CD14-positive monocyte (primary cell): ENCODE measurements around the gene ATG9B. TPM values are rescaled to one million over a fixed set of nuclear protein-coding genes. Genes with fewer than 3 reads are reported as not detected.

ENCODE experiments used
- DNase-seq, 3 donors: peaks; one replicate each; pipeline ENCODE4 v3.0.0-alpha.2; 2011 to 2022
- H2AFZ ChIP-seq: 2 replicates; pipeline ENCODE4 v1.6.0; 2012; ENCODE audit warnings: mild to moderate bottlenecking, low read depth, low read length, inconsistent platforms; ENCODE audit not compliant: insufficient read depth, poor library complexity, severe bottlenecking
- H3K27ac ChIP-seq, 2 donors: 1 replicate in 1 of 2; 2 replicates in 1 of 2; pipeline ENCODE4 v1.5.1; 2012 to 2013; ENCODE audit warnings: low read length in 2 of 2, control low read depth in 1 of 2, inconsistent platforms in 1 of 2, low read depth in 1 of 2, mild to moderate bottlenecking in 1 of 2
- H3K27me3 ChIP-seq, 2 donors: one replicate each; pipeline versions ENCODE4 v1.6.0 to v1.6.1; 2011 to 2013; ENCODE audit warnings: low read length in 2 of 2; ENCODE audit not compliant: control insufficient read depth in 2 of 2, insufficient read depth in 2 of 2
- H3K36me3 ChIP-seq, 2 donors: replicated peaks in 1 of 2; 1 replicate in 1 of 2; 2 replicates in 1 of 2; pipeline versions ENCODE4 v1.5.1 to v1.6.1; 2012 to 2013; ENCODE audit warnings: low read length in 2 of 2, control low read depth in 1 of 2, inconsistent platforms in 1 of 2, mild to moderate bottlenecking in 1 of 2; ENCODE audit not compliant: insufficient read depth in 2 of 2, control insufficient read depth in 1 of 2
- H3K4me1 ChIP-seq, 2 donors: 1 replicate in 1 of 2; 2 replicates in 1 of 2; pipeline versions ENCODE4 v1.5.1 to v1.6.1; 2012 to 2013; ENCODE audit warnings: low read length in 2 of 2, control low read depth in 1 of 2, inconsistent platforms in 1 of 2, mild to moderate bottlenecking in 1 of 2, moderate library complexity in 1 of 2; ENCODE audit not compliant: insufficient read depth in 2 of 2, control insufficient read depth in 1 of 2
- H3K4me2 ChIP-seq: replicated peaks from 2 replicates; pipeline ENCODE3; 2012; ENCODE audit warnings: low read length, moderate library complexity, mild to moderate bottlenecking; ENCODE audit not compliant: poor library complexity, severe bottlenecking; ENCODE audit errors: extremely low read depth
- H3K4me3 ChIP-seq, 3 experiments: fragments of 200-600 bp in 1 of 3; sonication (generic) in 1 of 3; replicated peaks in 1 of 3; 1 replicate in 2 of 3; 2 replicates in 1 of 3; pipeline ENCODE4 v1.5.1; 2011 to 2013; ENCODE audit warnings: low read length in 3 of 3, mild to moderate bottlenecking in 3 of 3, control low read depth in 2 of 3, low read depth in 2 of 3, inconsistent platforms in 1 of 3, moderate library complexity in 1 of 3
- H3K79me2 ChIP-seq: 2 replicates; pipeline ENCODE4 v1.6.0; 2012; ENCODE audit warnings: mild to moderate bottlenecking, control low read depth, inconsistent platforms, low read length, moderate library complexity; ENCODE audit not compliant: insufficient read depth
- H3K9ac ChIP-seq: 2 replicates; pipeline ENCODE4 v1.6.0; 2017; ENCODE audit warnings: low read length, mild to moderate bottlenecking; ENCODE audit not compliant: insufficient read depth, poor library complexity, severe bottlenecking
- H3K9me3 ChIP-seq, 2 donors: replicated peaks in 1 of 2; 1 replicate in 1 of 2; 2 replicates in 1 of 2; pipeline versions ENCODE4 v1.5.1 to v1.6.1; 2012 to 2013; ENCODE audit warnings: low read length in 2 of 2, control low read depth in 1 of 2; ENCODE audit not compliant: control insufficient read depth in 1 of 2, insufficient read depth in 1 of 2
- H4K20me1 ChIP-seq: 2 replicates; pipeline ENCODE4 v1.6.0; 2012; ENCODE audit warnings: mild to moderate bottlenecking, low read length, control low read depth, moderate library complexity; ENCODE audit not compliant: insufficient read depth
- H3K27ac Mint-ChIP-seq, 7 donors: one replicate each; pipeline ENCODE4 v1.8.0; 2020; ENCODE audit warnings: mild to moderate bottlenecking in 7 of 7, mixed read lengths in 7 of 7, moderate library complexity in 6 of 7, inconsistent platforms in 2 of 7
- H3K27me3 Mint-ChIP-seq, 3 donors: one replicate each; pipeline ENCODE4 v1.8.0; 2021 to 2022; ENCODE audit warnings: low read depth in 3 of 3, mild to moderate bottlenecking in 3 of 3, mixed read lengths in 3 of 3, moderate library complexity in 3 of 3, inconsistent platforms in 1 of 3
- H3K36me3 Mint-ChIP-seq, 2 donors: one replicate each; pipeline ENCODE4 v1.8.0; 2020; ENCODE audit warnings: mixed read lengths in 2 of 2, inconsistent platforms in 1 of 2, mild to moderate bottlenecking in 1 of 2
- H3K4me1 Mint-ChIP-seq: one replicate; pipeline ENCODE4 v1.8.0; 2020; ENCODE audit warnings: mild to moderate bottlenecking, mixed read lengths
- H3K4me3 Mint-ChIP-seq, 2 donors: one replicate each; pipeline ENCODE4 v1.8.0; 2020; ENCODE audit warnings: mild to moderate bottlenecking in 2 of 2, mixed read lengths in 2 of 2, moderate library complexity in 1 of 2
- H3K9me3 Mint-ChIP-seq, 7 donors: one replicate each; pipeline ENCODE4 v1.8.0; 2020 to 2022; ENCODE audit warnings: mixed read lengths in 7 of 7, mild to moderate bottlenecking in 6 of 7, moderate library complexity in 6 of 7, inconsistent platforms in 2 of 7
- CTCF ChIP-seq: fragments of 200-600 bp; IDR thresholded peaks from one replicate; pipeline ENCODE4 v1.8.0; 2022; ENCODE audit warnings: antibody characterized with exemption, mild to moderate bottlenecking
- WGBS: methylation state at CpG from one replicate; pipeline ENCODE4 v1.1.5; 2013; ENCODE audit warnings: missing lambda C conversion rate; ENCODE audit not compliant: insufficient coverage; 5-methylcytosine and 5-hydroxymethylcytosine counted together
- intact Hi-C, 2 donors: fragments of 100-400 bp; cut with micrococcal nuclease; formaldehyde crosslinking; loops; one replicate each; pipeline versions ENCODE4 v1.15.0 to v1.15.1; 2023
- polyA plus RNA-seq, 3 donors: library from polyadenylated mRNA; depleted of rRNA in 1 of 3; unstranded in 2 of 3; stranded (reverse) in 1 of 3; fragments of 300-500 nt in 2 of 3; fragments of >200 nt in 1 of 3; fragmentation: Illumina TruSeq in 2 of 3; gene quantifications; 1 replicate in 2 of 3; 2 replicates in 1 of 3; pipeline ENCODE4 v1.2.3, GENCODE V29; 2012 to 2021

The ATG9B gene
- polyA plus RNA-seq, 3 donors, result 0.21 to 0.30 TPM; not detected in 1

- Histone ChIP-seq H2AFZ (peak overlapping the region; percentile 87), H3K9ac (peak overlapping the region; percentile 59), H3K4me1 (peaks cover 41 to 50% of the 10 kb centered on the region in 2 donors), H3K27ac (peak overlapping the region; percentile 82 to 89), H3K4me3 (peak overlapping the region; percentile 66 to 97 (median 94)), H3K4me2 (peak overlapping the region; percentile 98), H4K20me1 (peaks cover 36% of the 10 kb centered on the region), H3K9me3 (no peaks in the 10 kb centered on the region), H3K27me3 (no peaks in the 10 kb centered on the region), H3K79me2 (peaks cover 38% of the 10 kb centered on the region), H3K36me3 (peaks cover 4 to 13% of the 10 kb centered on the region in 2 donors)
- H3K9me3 Mint-ChIP-seq, result no peaks in the 10 kb centered on the region
- H3K27ac Mint-ChIP-seq, result peak overlapping the region; percentile 82 to 93 (median 89)
- 3% methylated on average over 32 of the region's 46 CpGs for WGBS
- peaks cover 0 to 2% (median 1%) of the 10 kb centered on the region in 3 donors for H3K27me3 Mint-ChIP-seq
- DNase-seq, result peak; percentile 97 to 99 (median 98)
- peak overlapping the region; percentile 93 to 98 for H3K4me3 Mint-ChIP-seq
- H3K36me3 Mint-ChIP-seq, result peaks cover 15 to 23% of the 10 kb centered on the region in 2 donors
- intact Hi-C loops, result loop anchor here (2.0 kb wide), 4 partner anchors 23 to 53 kb away; partner anchors contain the start of genes AGAP3 (in 1 of the 2) and FASTK (in 1 of the 2)
- TF ChIP-seq CTCF, result no peak
- peaks cover 41% of the 10 kb centered on the region for H3K4me1 Mint-ChIP-seq
Measured at GRCh38 chr7:151057989-151058780, 33.9 kb upstream of the ATG9B start.

GRCh38 chr7:151057506-151057988 is 33.3 kb upstream of the ATG9B start, which contains the start of gene CDK5:
CDK5 (minus strand) TSS chr7:151057897; CDS start chr7:151057848, 49 bp downstream.
- peaks cover 47 to 56% of the 10 kb centered on the region in 2 donors for H3K4me1 ChIP-seq
- 0% methylated on average over 30 of the region's 30 CpGs for WGBS
- intact Hi-C loops, result no loop called here

More at GRCh38 chr7:151057506-151057988, 33.3 kb upstream of the ATG9B start, which contains the start of gene CDK5:
- Histone ChIP-seq H3K79me2 (peaks cover 38% of the 10 kb centered on the region), H3K27me3 (no peaks in the 10 kb centered on the region), H3K9ac (peak within 1 kb of the TSS; percentile 59), H3K36me3 (peaks cover 2 to 11% of the 10 kb centered on the region in 2 donors), H3K27ac (peak within 1 kb of the TSS; percentile 82 to 89), H2AFZ (peak within 1 kb of the TSS; percentile 87), H4K20me1 (peaks cover 30% of the 10 kb centered on the region), H3K4me2 (peak within 1 kb of the TSS; percentile 98), H3K9me3 (no peaks in the 10 kb centered on the region), H3K4me3 (peak within 1 kb of the TSS; percentile 66 to 97 (median 94))
- Mint-ChIP-seq H3K4me3 (peak within 1 kb of the TSS; percentile 93 to 98), H3K27ac (peak within 1 kb of the TSS; percentile 86 to 93 (median 89)), H3K9me3 (no peaks in the 10 kb centered on the region), H3K4me1 (peaks cover 47% of the 10 kb centered on the region), H3K36me3 (peaks cover 18 to 21% of the 10 kb centered on the region in 2 donors), H3K27me3 (peaks cover 0 to 2% (median 1%) of the 10 kb centered on the region in 3 donors)
- DNase-seq, result peak; percentile 15 to 44 (median 24)
- TF ChIP-seq CTCF, result no peak
